Right ventricle myocardium inferior (tissue), 1 donor: ENCODE data around the gene AGBL4. TPM values are rescaled to one million over a fixed set of nuclear protein-coding genes. Genes with fewer than 3 reads are reported as not detected.
"Not testable (repeated sequence)": the region's sequence is repeated elsewhere in the genome, so short reads cannot be mapped to it uniquely, and the experiment has no call there.

ENCODE experiments used
- ATAC-seq: fragments of 200-7000 bp; cut with Tn5 transposase; one replicate; pipeline ENCODE4 v1.9.1; 2020; ENCODE audit warnings: mild to moderate bottlenecking, moderate library complexity
- DNase-seq: peaks from one replicate; pipeline ENCODE4 v3.0.0; 2021; ENCODE audit errors: missing footprints
- intact Hi-C: fragments of 100-400 bp; cut with DNase I; formaldehyde crosslinking; loops from one replicate; pipeline ENCODE4 v1.11.0; 2022
- total RNA-seq: library from RNA; stranded (reverse); fragmentation: NEBNext Ultra II Directional; extraction: Animal tissue kit (Norgen Biotek cat#: 25700); gene quantifications from one replicate; pipeline ENCODE4 v1.2.1, GENCODE V29; 2021
- donor health status: DM: no; HTN: yes; CAD: no; lungs with severe emphysema.

AGBL4 gene
- total RNA-seq, 1 donor from 2014 or later, result 0.14 TPM

GRCh38 chr1:49765034-49765433, 258.7 kb downstream of the AGBL4 start:
- intact Hi-C loops, result no loop called here
- no peak for ATAC-seq
- DNase-seq, result no peak

- DNase-seq, result peak; percentile 26
- intact Hi-C loops, ATAC-seq: not testable (repeated sequence)
Observed at GRCh38 chr1:49738118-49738517, 285.6 kb downstream of the AGBL4 start.

DNA sequence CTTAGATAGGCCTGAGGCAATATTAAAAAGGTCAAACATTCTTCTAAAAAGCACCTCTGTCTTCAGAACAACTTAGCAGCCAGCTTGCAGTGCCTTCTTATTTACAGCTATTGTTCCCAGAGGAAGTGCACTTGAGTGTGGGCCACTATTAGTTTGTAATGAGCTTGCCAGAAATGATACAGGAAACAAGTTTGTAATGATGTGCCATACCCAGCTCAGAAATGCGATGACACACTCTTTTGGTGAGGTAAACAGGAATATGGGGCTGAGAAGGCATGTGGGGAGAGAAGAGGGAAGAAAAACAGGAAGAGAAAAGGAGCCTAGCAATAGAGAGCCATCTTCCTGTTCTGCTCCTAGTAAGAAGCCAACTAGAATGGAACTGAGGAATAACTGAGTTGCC, 295.4 kb downstream of the AGBL4 start:
- intact Hi-C loops, result no loop called here
- DNase-seq (no peak), ATAC-seq (no peak)

GRCh38 chr1:49723662-49724061, 300.1 kb downstream of the AGBL4 start:
- no peak for ATAC-seq
- intact Hi-C loops, result no loop called here
- no peak for DNase-seq

- intact Hi-C loops, result no loop called here
- no peak for ATAC-seq
- no peak for DNase-seq
Observed at GRCh38 chr1:49694251-49694827, 329.4 kb downstream of the AGBL4 start.

DNA sequence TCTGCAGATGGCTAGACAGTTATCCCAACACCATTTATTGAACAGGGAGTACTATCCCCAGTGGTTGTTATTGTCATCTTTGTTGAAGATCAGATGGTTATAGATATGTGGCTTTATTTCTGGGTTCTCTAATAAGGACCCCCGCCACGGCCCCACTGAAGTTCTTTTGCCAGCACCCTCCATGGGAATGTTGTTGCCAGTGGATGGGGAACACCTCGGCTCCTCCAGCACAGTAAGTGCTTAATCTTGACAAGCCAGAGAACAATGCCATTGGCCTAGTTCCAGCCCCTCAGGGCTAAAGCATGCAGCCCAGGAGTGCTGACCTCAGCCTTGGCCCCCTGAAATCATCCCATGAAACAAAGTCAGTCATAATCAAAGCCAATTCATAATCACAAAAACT, 337.6 kb downstream of the AGBL4 start:
- intact Hi-C loops, result no loop called here
- DNase-seq, result no peak
- no peak for ATAC-seq

- DNase-seq, result no peak
- intact Hi-C loops, result no loop called here
Observed at GRCh38 chr1:49677706-49678105, 346.0 kb downstream of the AGBL4 start.

GRCh38 chr1:49651136-49651535, 372.6 kb downstream of the AGBL4 start:
- DNase-seq (no peak), ATAC-seq (no peak)
- intact Hi-C loops, result no loop called here

More at GRCh38 chr1:49677706-49678105, 346.0 kb downstream of the AGBL4 start:
- ATAC-seq, result no peak

DNA sequence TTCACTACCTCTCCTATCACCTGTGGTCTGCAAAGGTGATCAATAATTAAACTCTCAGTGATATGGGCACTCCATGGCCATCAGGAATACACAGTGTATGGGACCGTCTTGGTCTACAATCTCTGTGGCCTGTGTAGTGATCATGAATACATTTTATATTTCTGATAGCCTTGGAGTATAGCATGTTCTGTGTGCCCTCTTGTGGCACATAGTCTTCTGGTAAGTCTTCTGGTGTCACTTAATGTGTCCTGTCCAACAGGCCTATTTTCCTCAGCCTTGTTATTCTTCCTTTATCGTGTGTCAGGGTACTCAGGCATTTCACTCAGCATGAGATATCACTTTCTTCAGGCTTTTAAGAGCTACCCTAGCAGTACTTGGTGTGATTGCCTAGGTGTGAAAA, 393.6 kb downstream of the AGBL4 start:
- ATAC-seq, result no peak
- DNase-seq, result no peak
- intact Hi-C loops, result no loop called here

DNA sequence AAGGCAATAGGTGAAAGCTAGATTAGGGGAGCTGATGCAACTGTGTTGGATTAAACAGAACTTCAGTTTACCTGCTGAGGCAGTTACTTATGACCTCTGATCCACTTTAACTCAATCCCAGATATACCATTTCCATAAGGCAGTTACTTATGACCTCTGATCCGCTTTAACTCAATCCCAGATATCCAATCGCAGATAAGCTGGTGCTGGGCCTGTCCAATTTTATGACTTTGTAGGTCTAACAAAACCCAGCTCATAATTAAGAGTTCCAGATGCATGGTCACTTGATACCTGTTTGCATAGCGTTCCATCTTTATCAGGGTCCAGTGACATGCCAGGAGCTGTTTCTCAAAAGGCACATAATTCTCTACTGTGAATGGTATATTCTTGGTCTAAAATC, 396.0 kb downstream of the AGBL4 start:
- intact Hi-C loops, result no loop called here
- DNase-seq, result no peak
- no peak for ATAC-seq

DNA sequence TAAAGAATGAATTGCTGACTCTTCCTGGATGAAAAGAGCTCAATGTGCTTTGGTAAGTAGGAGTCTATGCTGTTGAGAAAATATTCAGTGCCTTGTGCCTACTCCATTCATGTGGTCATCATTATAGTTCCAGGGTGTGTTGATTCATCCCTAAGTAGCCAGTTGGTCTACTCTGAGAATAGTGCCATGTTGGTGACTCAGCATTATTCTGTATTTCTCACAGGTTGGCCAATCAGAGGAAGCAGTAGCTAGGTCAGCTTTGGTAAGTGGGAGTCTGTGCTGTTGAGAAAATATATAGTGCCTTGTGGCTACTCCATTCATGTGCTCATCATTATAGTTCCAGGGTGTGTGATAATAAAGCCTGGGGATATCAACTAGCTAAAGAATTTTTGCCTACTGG, 397.3 kb downstream of the AGBL4 start:
- ATAC-seq (no peak), DNase-seq (no peak)
- intact Hi-C loops, result no loop called here

DNA sequence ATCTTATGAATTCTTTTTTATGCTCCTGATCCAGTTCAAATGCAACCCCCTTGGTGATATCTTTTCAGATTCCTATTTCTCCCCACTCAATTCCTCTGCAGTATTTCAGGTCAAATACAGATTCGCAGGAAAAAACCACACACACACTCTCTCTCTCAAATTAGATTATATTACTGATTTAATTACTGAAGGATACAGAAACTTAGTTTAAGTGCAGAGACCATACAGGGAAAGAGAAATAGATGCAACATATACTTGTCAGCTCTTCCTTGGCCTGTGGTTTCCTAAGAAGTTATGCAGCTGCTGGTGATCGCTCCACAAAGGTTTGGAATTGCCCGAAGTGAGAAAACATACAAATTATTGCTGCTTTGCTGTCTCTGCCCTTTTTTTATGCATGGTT, 400.9 kb downstream of the AGBL4 start:
- ATAC-seq (no peak), DNase-seq (no peak)
- intact Hi-C loops, result no loop called here

DNA sequence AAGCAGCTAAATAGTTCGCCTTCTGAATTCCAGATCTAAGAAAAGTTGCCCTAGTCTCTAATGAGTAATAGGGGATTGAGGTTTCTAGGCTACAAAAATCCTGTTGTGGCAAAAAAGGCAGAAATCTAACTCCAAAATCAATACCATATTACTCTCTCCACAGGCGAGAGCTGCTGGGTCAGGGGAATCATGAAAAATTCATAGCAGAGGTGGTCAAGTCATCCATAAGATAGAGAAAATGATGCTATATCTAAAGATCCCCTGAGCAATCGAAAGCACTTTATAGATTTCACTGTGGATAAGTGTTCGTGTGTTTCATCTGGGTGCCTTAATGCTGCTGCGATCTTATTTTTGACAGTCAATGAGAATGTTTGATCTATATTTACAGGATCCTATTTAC, 417.7 kb downstream of the AGBL4 start:
- DNase-seq, result no peak
- ATAC-seq, result no peak
- intact Hi-C loops, result no loop called here

DNA sequence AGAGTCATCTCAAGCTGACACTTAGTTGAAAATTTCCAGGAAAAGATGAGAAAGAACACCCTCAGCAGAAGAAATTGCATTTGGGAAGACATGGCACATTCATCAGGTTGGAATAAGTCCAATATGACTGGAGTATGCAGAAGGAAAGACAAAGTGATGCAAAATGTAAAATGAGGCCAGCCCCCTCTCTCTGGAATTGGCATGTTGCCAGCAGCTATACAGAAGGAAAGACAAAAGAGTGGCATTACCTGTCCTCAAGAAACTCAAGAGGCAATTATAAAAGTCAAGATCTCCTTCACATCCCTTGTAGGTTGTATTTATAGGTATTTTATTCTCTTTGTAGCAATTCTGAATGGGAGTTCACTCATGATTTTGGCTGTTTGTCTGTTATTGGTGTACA, 426.3 kb downstream of the AGBL4 start:
- DNase-seq, result no peak
- intact Hi-C loops, result no loop called here
- no peak for ATAC-seq

- intact Hi-C loops, result no loop called here
- DNase-seq (no peak), ATAC-seq (no peak)
Observed at GRCh38 chr1:49576327-49576901, 447.3 kb downstream of the AGBL4 start.

- intact Hi-C loops, result no loop called here
- DNase-seq, result no peak
- no peak for ATAC-seq
Observed at GRCh38 chr1:49556676-49557234, 467.0 kb downstream of the AGBL4 start.

GRCh38 chr1:49552101-49552500, 471.7 kb downstream of the AGBL4 start:
- ATAC-seq, result no peak
- no peak for DNase-seq
- intact Hi-C loops, result no loop called here

GRCh38 chr1:49544615-49545014, 479.1 kb downstream of the AGBL4 start:
- intact Hi-C loops, result no loop called here
- DNase-seq (no peak), ATAC-seq (no peak)

- intact Hi-C loops, result no loop called here
- no peak for ATAC-seq
- no peak for DNase-seq
Observed at GRCh38 chr1:49541096-49541752, 482.5 kb downstream of the AGBL4 start.

- intact Hi-C loops, result no loop called here
- ATAC-seq (no peak), DNase-seq (no peak)
Observed at GRCh38 chr1:49527606-49528305, 496.0 kb downstream of the AGBL4 start.
